Astrocyte (in vitro differentiated cells and primary cell): ENCODE measurements around the gene GPR32. TPM values are rescaled to one million over a fixed set of nuclear protein-coding genes. Genes with fewer than 3 reads are reported as not detected.
"Not testable (repeated sequence)": the region's sequence is repeated elsewhere in the genome, so short reads cannot be mapped to it uniquely, and the experiment has no call there.

Source experiments
- DNase-seq: peaks from one replicate; pipeline ENCODE4 v3.0.0-alpha.2; 2010; ENCODE audit warnings: low read depth
- FAIRE-seq: peaks from 2 replicates; lab custom pipeline; 2011; peaks lifted over from hg19 to GRCh38; lab: Jason Lieb, UNC
- H2AFZ ChIP-seq: 2 replicates; pipeline ENCODE4 v1.6.0; 2012; ENCODE audit warnings: low read depth, low read length, inconsistent platforms
- H3K27ac ChIP-seq: 2 replicates; pipeline ENCODE4 v1.5.1; 2011; ENCODE audit warnings: low read depth, low read length, inconsistent platforms
- H3K27me3 ChIP-seq: 2 replicates; pipeline ENCODE4 v1.6.0; 2011; ENCODE audit warnings: low read length, inconsistent platforms; ENCODE audit not compliant: insufficient read depth
- H3K36me3 ChIP-seq: 2 replicates; pipeline ENCODE4 v1.5.1; 2011; ENCODE audit warnings: low read length, inconsistent platforms; ENCODE audit not compliant: insufficient read depth
- H3K4me1 ChIP-seq: 2 replicates; pipeline ENCODE4 v1.5.1; 2011; ENCODE audit warnings: low read length, inconsistent platforms; ENCODE audit not compliant: insufficient read depth
- H3K4me2 ChIP-seq: 2 replicates; pipeline ENCODE4 v1.6.0; 2012; ENCODE audit warnings: low read length, inconsistent platforms
- H3K4me3 ChIP-seq: 2 replicates; pipeline ENCODE4 v1.5.1; 2011; ENCODE audit warnings: low read depth, mild to moderate bottlenecking, low read length, inconsistent platforms; ENCODE audit not compliant: insufficient read depth
- H3K79me2 ChIP-seq: 2 replicates; pipeline ENCODE4 v1.6.0; 2012; ENCODE audit warnings: mild to moderate bottlenecking, low read length, inconsistent platforms; ENCODE audit not compliant: insufficient read depth
- H3K9ac ChIP-seq: 2 replicates; pipeline ENCODE4 v1.6.0; 2012; ENCODE audit warnings: mild to moderate bottlenecking, low read length, inconsistent platforms
- H3K9me3 ChIP-seq: 2 replicates; pipeline ENCODE4 v1.5.1; 2012; ENCODE audit warnings: low read depth, mild to moderate bottlenecking, low read length, inconsistent platforms; ENCODE audit not compliant: insufficient read depth
- H4K20me1 ChIP-seq: 2 replicates; pipeline ENCODE4 v1.6.0; 2012; ENCODE audit warnings: low read length, inconsistent platforms; ENCODE audit not compliant: insufficient read depth
- H3K27ac Mint-ChIP-seq: one replicate; pipeline ENCODE4 v1.8.0; 2021; ENCODE audit warnings: mild to moderate bottlenecking, mixed read lengths; ENCODE audit not compliant: unreplicated experiment
- H3K27me3 Mint-ChIP-seq: one replicate; pipeline ENCODE4 v1.8.0; 2021; ENCODE audit warnings: low read depth, mixed read lengths; ENCODE audit not compliant: unreplicated experiment
- H3K36me3 Mint-ChIP-seq: one replicate; pipeline ENCODE4 v1.8.0; 2021; ENCODE audit warnings: low read depth, mixed read lengths; ENCODE audit not compliant: unreplicated experiment
- H3K4me1 Mint-ChIP-seq: one replicate; pipeline ENCODE4 v1.8.0; 2021; ENCODE audit warnings: low read depth, mixed read lengths; ENCODE audit not compliant: unreplicated experiment
- H3K4me3 Mint-ChIP-seq: one replicate; pipeline ENCODE4 v1.8.0; 2021; ENCODE audit warnings: mild to moderate bottlenecking, moderate library complexity, mixed read lengths; ENCODE audit not compliant: unreplicated experiment
- H3K9me3 Mint-ChIP-seq: one replicate; pipeline ENCODE4 v1.8.0; 2021; ENCODE audit warnings: mild to moderate bottlenecking, mixed read lengths; ENCODE audit not compliant: unreplicated experiment
- EZH2 ChIP-seq: IDR thresholded peaks from 2 replicates; pipeline ENCODE4 v1.6.1; 2012; ENCODE audit warnings: mild to moderate bottlenecking, low read length, inconsistent platforms; ENCODE audit not compliant: insufficient read depth
- total RNA-seq: library from RNA; stranded (reverse); gene quantifications from 2 replicates; pipeline ENCODE4 v1.2.1, GENCODE V29; 2021
- TF ChIP-seq, protein P1 (sequence below): IDR thresholded peaks from 2 replicates; pipeline ENCODE4 v1.5.1; 2011; ENCODE audit warnings: low read depth, mild to moderate bottlenecking, inconsistent platforms, low read length, moderate library complexity; ENCODE audit not compliant: insufficient read depth

GPR32 gene
- total RNA-seq, 1 donor from 2014 or later = not detected

DNA sequence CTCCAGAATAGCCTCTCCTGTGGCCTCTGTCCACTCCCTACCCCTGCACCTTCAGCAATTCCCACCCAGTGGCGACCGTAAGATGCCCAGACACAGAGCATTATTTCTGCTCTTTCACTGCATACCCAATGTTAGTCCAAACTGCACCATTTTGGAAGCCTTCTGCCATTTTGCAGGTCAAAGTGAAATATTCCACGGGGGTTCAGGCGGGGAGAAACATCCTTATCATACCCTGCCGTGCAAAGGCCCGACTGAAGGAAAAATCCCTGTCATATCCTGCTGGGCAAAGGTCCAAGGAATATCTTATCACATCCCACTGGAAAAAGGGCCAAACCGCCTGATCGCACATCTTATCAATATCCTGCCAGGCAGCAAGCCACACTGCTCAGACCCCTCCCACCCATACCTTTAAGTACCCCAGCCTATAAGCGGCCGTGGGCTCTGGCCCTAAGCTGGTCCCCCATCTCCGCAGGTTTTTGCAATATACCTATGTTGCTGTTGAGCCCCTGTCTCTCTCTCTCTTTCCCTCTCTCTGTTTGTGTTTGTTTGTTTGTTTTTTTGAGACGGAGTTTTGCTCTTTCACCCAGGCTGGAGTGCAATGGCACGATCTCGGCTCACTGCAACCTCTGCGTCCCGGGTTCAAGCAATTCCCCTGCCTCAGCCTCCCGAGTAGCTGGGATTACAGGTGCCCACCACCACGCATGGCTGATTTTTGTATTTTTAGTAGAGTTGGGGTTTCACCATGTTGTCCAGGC, 28.9 kb upstream of the GPR32 start:
- no peak overlapping the region for H3K4me3 Mint-ChIP-seq

DNA sequence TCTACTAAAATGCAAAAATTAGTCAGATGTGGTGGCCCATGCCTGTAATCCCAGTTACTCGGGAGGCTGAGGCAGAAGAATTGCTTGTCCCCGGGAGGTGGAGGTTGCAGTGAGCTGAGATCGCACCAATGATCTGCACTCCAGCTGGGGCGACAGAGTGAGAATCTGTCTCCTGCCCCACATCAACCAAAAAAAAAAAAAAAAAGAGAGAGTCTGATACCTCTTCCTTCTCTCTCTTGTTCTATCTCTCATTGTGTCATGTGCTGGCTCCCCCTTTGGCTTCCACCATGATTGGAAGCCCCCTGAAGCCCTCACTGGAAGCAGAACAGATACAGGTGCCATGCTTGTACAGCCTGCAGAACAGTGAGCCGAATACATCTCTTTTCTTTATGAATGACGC, 26.7 kb upstream of the GPR32 start:
- H3K4me3 Mint-ChIP-seq = no peak overlapping the region
- Histone ChIP-seq H3K27ac (no peak overlapping the region), H3K4me2 (no peak overlapping the region), H3K4me3 (no peak overlapping the region), H3K9ac (no peak overlapping the region), H4K20me1 (no peaks in the 10 kb centered on the region), H2AFZ (no peak overlapping the region), H3K27me3 (peaks cover 2% of the 10 kb centered on the region), H3K79me2 (no peaks in the 10 kb centered on the region), H3K4me1 (no peaks in the 10 kb centered on the region), H3K9me3 (no peaks in the 10 kb centered on the region), H3K36me3 (no peaks in the 10 kb centered on the region)
- DNase-seq = no peak
- H3K27me3 Mint-ChIP-seq = no peaks in the 10 kb centered on the region
- H3K27ac Mint-ChIP-seq = no peak overlapping the region
- TF ChIP-seq, protein P1, sequence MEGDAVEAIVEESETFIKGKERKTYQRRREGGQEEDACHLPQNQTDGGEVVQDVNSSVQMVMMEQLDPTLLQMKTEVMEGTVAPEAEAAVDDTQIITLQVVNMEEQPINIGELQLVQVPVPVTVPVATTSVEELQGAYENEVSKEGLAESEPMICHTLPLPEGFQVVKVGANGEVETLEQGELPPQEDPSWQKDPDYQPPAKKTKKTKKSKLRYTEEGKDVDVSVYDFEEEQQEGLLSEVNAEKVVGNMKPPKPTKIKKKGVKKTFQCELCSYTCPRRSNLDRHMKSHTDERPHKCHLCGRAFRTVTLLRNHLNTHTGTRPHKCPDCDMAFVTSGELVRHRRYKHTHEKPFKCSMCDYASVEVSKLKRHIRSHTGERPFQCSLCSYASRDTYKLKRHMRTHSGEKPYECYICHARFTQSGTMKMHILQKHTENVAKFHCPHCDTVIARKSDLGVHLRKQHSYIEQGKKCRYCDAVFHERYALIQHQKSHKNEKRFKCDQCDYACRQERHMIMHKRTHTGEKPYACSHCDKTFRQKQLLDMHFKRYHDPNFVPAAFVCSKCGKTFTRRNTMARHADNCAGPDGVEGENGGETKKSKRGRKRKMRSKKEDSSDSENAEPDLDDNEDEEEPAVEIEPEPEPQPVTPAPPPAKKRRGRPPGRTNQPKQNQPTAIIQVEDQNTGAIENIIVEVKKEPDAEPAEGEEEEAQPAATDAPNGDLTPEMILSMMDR = no peak
- TF ChIP-seq EZH2 = no peak
- no peak for FAIRE-seq
- peaks cover 20% of the 10 kb centered on the region for H3K9me3 Mint-ChIP-seq
- H3K36me3 Mint-ChIP-seq = no peaks in the 10 kb centered on the region
- no peaks in the 10 kb centered on the region for H3K4me1 Mint-ChIP-seq

More for the DNA sequence above, 28.9 kb upstream of the GPR32 start:
- FAIRE-seq (no peak), DNase-seq (no peak)
- H3K27ac Mint-ChIP-seq = no peak overlapping the region
- H3K4me1 Mint-ChIP-seq = no peaks in the 10 kb centered on the region
- H3K27me3 ChIP-seq = peaks cover 2% of the 10 kb centered on the region
- no peaks in the 10 kb centered on the region for H3K36me3 Mint-ChIP-seq
- no peak overlapping the region for H3K9ac ChIP-seq
- H3K9me3 Mint-ChIP-seq = peaks cover 17% of the 10 kb centered on the region
- no peaks in the 10 kb centered on the region for H3K79me2 ChIP-seq
- no peak overlapping the region for H3K27ac ChIP-seq
- H3K4me2 ChIP-seq = no peak overlapping the region
- no peaks in the 10 kb centered on the region for H3K9me3 ChIP-seq
- H4K20me1 ChIP-seq = no peaks in the 10 kb centered on the region
- H3K27me3 Mint-ChIP-seq = no peaks in the 10 kb centered on the region
- no peak for TF ChIP-seq EZH2
- no peak overlapping the region for H3K4me3 ChIP-seq
- H3K36me3 ChIP-seq = no peaks in the 10 kb centered on the region
- no peaks in the 10 kb centered on the region for H3K4me1 ChIP-seq
- no peak overlapping the region for H2AFZ ChIP-seq

- no peak overlapping the region for H3K4me2 ChIP-seq
- no peak for TF ChIP-seq EZH2
- TF ChIP-seq, protein P1 = no peak
- peaks cover under 1% of the 10 kb centered on the region for H3K27me3 ChIP-seq
- DNase-seq (no peak), FAIRE-seq (no peak)
- no peaks in the 10 kb centered on the region for H3K4me1 ChIP-seq
- no peak overlapping the region for H3K27ac ChIP-seq
- Mint-ChIP-seq H3K27me3 (no peaks in the 10 kb centered on the region), H3K36me3 (no peaks in the 10 kb centered on the region), H3K4me1 (no peaks in the 10 kb centered on the region), H3K27ac (no peak overlapping the region), H3K9me3 (peaks cover 14% of the 10 kb centered on the region), H3K4me3 (no peak overlapping the region)
- H3K9me3 ChIP-seq = no peaks in the 10 kb centered on the region
- H2AFZ ChIP-seq = no peak overlapping the region
- H3K79me2 ChIP-seq = no peaks in the 10 kb centered on the region
- no peaks in the 10 kb centered on the region for H3K36me3 ChIP-seq
- no peak overlapping the region for H3K9ac ChIP-seq
- H3K4me3 ChIP-seq = no peak overlapping the region
- H4K20me1 ChIP-seq = no peaks in the 10 kb centered on the region
Observed at GRCh38 chr19:50745221-50745620, 25.0 kb upstream of the GPR32 start.

DNA sequence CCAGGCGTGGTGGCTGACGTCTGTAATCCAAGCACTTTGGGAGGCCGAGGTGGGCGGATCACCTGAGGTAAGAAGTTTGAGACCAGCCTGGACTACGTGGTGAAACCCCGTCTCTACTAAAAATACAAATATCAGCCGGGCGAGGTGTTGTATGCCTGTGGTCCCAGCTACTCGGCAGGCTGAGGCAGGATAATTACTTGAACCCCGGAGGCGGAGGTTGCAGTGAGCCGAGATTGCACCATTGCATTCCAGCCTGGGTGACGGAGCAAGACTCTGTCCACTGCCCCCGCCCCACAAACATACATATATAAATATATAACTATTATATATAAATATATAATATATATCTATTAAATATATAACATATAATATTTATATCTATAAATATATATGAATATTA, 23.1 kb upstream of the GPR32 start:
- not testable (repeated sequence) for H3K4me3 ChIP-seq, FAIRE-seq, H3K4me1 Mint-ChIP-seq, DNase-seq, H3K4me2 ChIP-seq, H2AFZ ChIP-seq, H3K9ac ChIP-seq, H3K79me2 ChIP-seq, H3K27me3 ChIP-seq, H3K27ac Mint-ChIP-seq, H3K4me1 ChIP-seq, H3K36me3 ChIP-seq, H3K27me3 Mint-ChIP-seq, H3K4me3 Mint-ChIP-seq, H3K36me3 Mint-ChIP-seq, H3K27ac ChIP-seq, H4K20me1 ChIP-seq, H3K9me3 ChIP-seq
- peaks cover 19% of the 10 kb centered on the region for H3K9me3 Mint-ChIP-seq
